Measurements from ENCODE around the gene GPR171.

GPR171 gene

DNA sequence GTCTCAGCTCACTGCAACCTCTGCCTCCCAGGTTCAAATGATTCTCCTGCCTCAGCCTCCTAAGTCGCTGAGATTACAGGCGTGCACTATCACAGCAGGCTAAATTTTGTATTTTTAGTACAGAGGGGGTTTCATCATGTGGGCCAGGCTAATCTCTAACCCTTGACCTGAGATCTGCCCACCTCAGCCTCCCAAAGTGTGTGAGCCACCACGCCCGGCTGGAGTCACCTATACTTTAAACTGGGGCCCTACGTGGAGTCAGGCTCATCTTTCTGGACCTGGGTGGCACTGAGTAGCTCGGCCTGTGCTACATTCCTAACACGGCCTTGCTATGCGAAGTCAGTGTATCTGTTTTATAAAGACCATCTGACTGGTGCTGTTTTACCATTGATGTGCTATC lies 5.8 kb downstream of the GPR171 start:
- TF ChIP-seq, protein P1, sequence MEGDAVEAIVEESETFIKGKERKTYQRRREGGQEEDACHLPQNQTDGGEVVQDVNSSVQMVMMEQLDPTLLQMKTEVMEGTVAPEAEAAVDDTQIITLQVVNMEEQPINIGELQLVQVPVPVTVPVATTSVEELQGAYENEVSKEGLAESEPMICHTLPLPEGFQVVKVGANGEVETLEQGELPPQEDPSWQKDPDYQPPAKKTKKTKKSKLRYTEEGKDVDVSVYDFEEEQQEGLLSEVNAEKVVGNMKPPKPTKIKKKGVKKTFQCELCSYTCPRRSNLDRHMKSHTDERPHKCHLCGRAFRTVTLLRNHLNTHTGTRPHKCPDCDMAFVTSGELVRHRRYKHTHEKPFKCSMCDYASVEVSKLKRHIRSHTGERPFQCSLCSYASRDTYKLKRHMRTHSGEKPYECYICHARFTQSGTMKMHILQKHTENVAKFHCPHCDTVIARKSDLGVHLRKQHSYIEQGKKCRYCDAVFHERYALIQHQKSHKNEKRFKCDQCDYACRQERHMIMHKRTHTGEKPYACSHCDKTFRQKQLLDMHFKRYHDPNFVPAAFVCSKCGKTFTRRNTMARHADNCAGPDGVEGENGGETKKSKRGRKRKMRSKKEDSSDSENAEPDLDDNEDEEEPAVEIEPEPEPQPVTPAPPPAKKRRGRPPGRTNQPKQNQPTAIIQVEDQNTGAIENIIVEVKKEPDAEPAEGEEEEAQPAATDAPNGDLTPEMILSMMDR (conservative IDR thresholded peaks at IDR 0.05; ENCODE audit: control insufficient read depth, insufficient read depth, low read depth, low read length), result no peak

DNA sequence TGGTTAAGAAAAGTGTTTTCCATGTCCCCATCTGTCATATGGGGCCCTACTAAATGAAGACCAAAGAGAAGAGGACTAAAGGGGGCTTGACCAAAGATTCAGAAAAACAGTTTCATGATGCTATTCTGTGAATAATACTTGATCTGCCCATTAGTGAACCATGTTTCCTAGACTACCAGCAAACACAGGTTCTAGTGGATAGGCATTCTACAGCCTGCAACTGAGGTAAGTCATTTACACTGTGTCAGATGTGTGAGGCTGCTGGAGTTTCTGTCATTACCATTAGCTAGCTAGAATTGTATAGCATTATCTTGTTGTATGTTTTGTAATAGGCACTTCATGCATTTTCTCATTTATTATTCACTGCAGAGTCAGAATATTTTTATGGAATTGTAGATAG lies 6.6 kb downstream of the GPR171 start:
- TF ChIP-seq, protein P1 (conservative IDR thresholded peaks at IDR 0.05; ENCODE audit: control insufficient read depth, insufficient read depth, low read depth, low read length), result no peak
- DNase-seq (ENCODE audit: low read depth), result no peak
- H3K4me3 ChIP-seq (ENCODE audit: control insufficient read depth, low read depth, low read length), result no peak overlapping the region

More for the DNA sequence above, 5.8 kb downstream of the GPR171 start:
- H3K4me3 ChIP-seq (ENCODE audit: control insufficient read depth, low read depth, low read length), result no peak overlapping the region
- DNase-seq (ENCODE audit: low read depth), result no peak

DNA sequence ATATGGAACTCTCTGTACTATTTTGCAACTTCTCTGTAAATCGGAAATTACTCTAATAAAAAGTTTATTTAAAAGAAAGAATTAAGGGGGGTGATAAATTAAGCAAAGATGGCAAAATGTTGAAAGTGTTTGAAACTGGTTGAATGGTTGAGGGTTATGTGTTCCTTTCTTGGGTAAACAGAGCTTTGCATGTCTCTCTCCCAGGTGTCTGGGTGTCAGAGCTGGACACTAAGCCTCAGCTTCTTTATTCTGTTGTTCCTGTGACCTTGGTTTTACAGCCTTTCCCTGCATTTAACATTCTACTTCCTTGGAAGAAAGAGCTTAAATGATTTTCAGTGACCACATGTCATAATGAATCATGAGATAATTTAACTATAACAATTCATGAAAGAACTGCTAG lies 7.2 kb downstream of the GPR171 start:
- no peak for DNase-seq (ENCODE audit: low read depth)

DNA sequence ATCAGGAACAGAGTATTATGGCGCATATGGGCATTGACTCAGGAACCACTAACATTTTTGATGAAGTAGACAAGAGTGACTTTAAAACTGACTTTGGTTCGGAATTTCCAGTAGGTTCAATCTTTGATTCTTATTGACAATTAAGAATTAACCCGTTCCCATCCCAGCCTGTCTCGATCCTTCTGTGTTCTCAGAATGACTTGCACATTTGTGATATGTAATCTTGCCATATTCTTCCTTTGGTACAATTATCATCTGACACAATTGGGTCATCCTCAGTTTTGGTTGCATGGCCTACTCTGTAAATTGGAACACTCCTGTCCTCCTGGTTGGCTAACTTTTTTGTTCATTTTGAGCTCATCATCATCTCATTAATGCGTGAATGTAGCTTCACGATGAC lies 10.5 kb downstream of the GPR171 start:
- H3K4me3 ChIP-seq (ENCODE audit: control insufficient read depth, low read depth, low read length), result no peak overlapping the region
- DNase-seq (ENCODE audit: low read depth), result no peak
- TF ChIP-seq, protein P1 (conservative IDR thresholded peaks at IDR 0.05; ENCODE audit: control insufficient read depth, insufficient read depth, low read depth, low read length), result no peak

More for the DNA sequence above, 7.2 kb downstream of the GPR171 start:
- H3K4me3 ChIP-seq (ENCODE audit: control insufficient read depth, low read depth, low read length), result no peak overlapping the region
- TF ChIP-seq, protein P1 (conservative IDR thresholded peaks at IDR 0.05; ENCODE audit: control insufficient read depth, insufficient read depth, low read depth, low read length), result no peak

DNA sequence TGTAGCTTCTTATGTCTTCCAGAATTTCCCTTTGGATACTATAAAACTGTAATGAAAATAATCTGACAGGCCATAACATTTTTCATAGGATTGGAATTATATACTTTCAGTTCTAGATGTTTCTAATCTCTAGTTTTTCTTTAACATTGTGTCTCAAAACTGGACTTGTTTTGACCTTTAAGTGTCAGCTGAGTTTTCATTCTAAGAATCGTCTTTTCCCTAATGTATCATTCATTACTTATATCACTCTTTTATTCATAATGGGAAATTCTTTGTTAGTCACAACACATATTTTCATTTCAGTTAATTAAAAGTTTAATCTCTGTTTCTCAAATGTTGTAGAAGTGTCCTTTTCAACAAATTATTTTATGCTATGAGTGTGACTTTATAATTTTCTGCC lies 11.9 kb downstream of the GPR171 start:
- no peak overlapping the region for H3K4me3 ChIP-seq (ENCODE audit: control insufficient read depth, low read depth, low read length)
- no peak for DNase-seq (ENCODE audit: low read depth)
- TF ChIP-seq, protein P1 (conservative IDR thresholded peaks at IDR 0.05; ENCODE audit: control insufficient read depth, insufficient read depth, low read depth, low read length), result no peak

DNA sequence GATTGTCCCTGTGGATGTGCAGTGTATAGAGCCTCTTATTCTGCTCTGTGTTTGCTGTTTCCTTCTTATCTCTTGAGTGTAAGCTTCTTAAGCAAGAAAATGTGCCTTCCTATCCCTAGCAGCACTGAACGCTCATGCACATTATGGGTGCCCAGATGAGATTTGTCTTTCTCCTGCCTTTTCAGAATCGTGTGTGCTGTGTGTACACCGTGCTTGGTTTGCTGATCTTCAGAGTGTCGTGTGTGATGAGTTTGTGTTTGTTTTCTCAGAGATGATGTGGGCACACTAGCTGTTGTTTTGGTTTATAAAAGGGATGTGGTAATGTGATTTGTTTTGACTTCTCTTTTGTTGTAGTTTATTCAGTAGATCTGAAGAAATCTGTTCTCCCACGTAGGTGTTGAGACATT lies 19.7 kb downstream of the GPR171 start:
- no peak for DNase-seq (ENCODE audit: low read depth)
- TF ChIP-seq, protein P1 (conservative IDR thresholded peaks at IDR 0.05; ENCODE audit: control insufficient read depth, insufficient read depth, low read depth, low read length), result no peak
- H3K4me3 ChIP-seq (ENCODE audit: control insufficient read depth, low read depth, low read length), result no peak overlapping the region

Measured in fibroblast of mammary gland (primary cell).